HEK293 (cell line): ENCODE data around the gene EPHB3.

Source experiments
- CTCF ChIA-PET: fragments of 350-600 bp; formaldehyde crosslinking; extraction: SDS; loops from one replicate; lab custom pipeline; 2021; ENCODE audit warnings: antibody characterized with exemption; lab: Yijun Ruan, JAX
- POLR2A ChIA-PET: fragments of 300-600 bp; formaldehyde crosslinking; extraction: SDS; loops from one replicate; lab custom pipeline; 2020; ENCODE audit warnings: antibody characterized with exemption, inconsistent platforms; lab: Yijun Ruan, JAX
- H3K27ac ChIP-seq: fragments of 200-500 bp; sonication (Bioruptor generic); 2 replicates; pipeline ENCODE4 v1.5.1; 2014; ENCODE audit warnings: low read depth, low read length, control low read depth, inconsistent platforms; ENCODE audit errors: extremely low read depth
- H3K36me3 ChIP-seq, 2 experiments: fragments of 200-500 bp in 1 of 2; sonication (Bioruptor generic) in 1 of 2; 1 replicate in 1 of 2; 2 replicates in 1 of 2; pipeline ENCODE4 v1.5.1; 2014 to 2017; ENCODE audit warnings: inconsistent platforms in 2 of 2, low read length in 2 of 2; ENCODE audit not compliant: control insufficient read depth in 2 of 2, insufficient read depth in 1 of 2
- H3K4me1 ChIP-seq: fragments of 200-500 bp; sonication (Bioruptor generic); 2 replicates; pipeline ENCODE4 v1.5.1; 2014; ENCODE audit warnings: mild to moderate bottlenecking, low read length, inconsistent platforms; ENCODE audit not compliant: control insufficient read depth, insufficient read depth
- H3K4me3 ChIP-seq: 2 replicates; pipeline ENCODE4 v1.5.1; 2011; ENCODE audit warnings: low read depth, mild to moderate bottlenecking, control low read depth, low read length, moderate library complexity
- H3K9me3 ChIP-seq: fragments of 200-500 bp; sonication (Bioruptor generic); 2 replicates; pipeline ENCODE4 v1.5.1; 2014; ENCODE audit warnings: low read depth, low read length, inconsistent platforms; ENCODE audit not compliant: control insufficient read depth, insufficient read depth
- HOXC10 ChIP-seq: sonication (generic); formaldehyde crosslinking; IDR thresholded peaks from 2 replicates; pipeline ENCODE4 v1.8.1; 2023; ENCODE audit warnings: mild to moderate bottlenecking, missing genetic modification reagents
- IKZF3 ChIP-seq: fragments of 450-650 bp; IDR thresholded peaks from 2 replicates; pipeline ENCODE4 v1.5.0; 2018; ENCODE audit warnings: missing biosample characterization, mild to moderate bottlenecking, missing genetic modification characterization, moderate library complexity
- KLF1 ChIP-seq: fragments of 450-650 bp; formaldehyde crosslinking; IDR thresholded peaks from 2 replicates; pipeline ENCODE4 v1.5.1; 2016; ENCODE audit warnings: missing biosample characterization, missing genetic modification characterization
- KLF10 ChIP-seq: fragments of 450-650 bp; IDR thresholded peaks from 2 replicates; pipeline ENCODE4 v1.5.1; 2018; ENCODE audit warnings: missing biosample characterization, mild to moderate bottlenecking, missing genetic modification characterization
- SP2 ChIP-seq: fragments of 450-650 bp; formaldehyde crosslinking; IDR thresholded peaks from 2 replicates; pipeline ENCODE4 v1.5.1; 2016; ENCODE audit warnings: missing biosample characterization, missing genetic modification characterization
- ZBTB17 ChIP-seq: fragments of 450-650 bp; formaldehyde crosslinking; IDR thresholded peaks from 2 replicates; pipeline ENCODE4 v1.5.1; 2016; ENCODE audit warnings: missing biosample characterization, missing genetic modification characterization
- ZNF16 ChIP-seq: fragments of 450-650 bp; formaldehyde crosslinking; IDR thresholded peaks from 2 replicates; pipeline ENCODE4 v1.5.1; 2016; ENCODE audit warnings: low read depth, missing biosample characterization, missing genetic modification characterization
- ZNF19 ChIP-seq: fragments of 450-650 bp; formaldehyde crosslinking; IDR thresholded peaks from 2 replicates; pipeline ENCODE4; 2016; ENCODE audit warnings: missing biosample characterization, missing genetic modification characterization, low read depth
- ZNF214 ChIP-seq: fragments of 450-650 bp; formaldehyde crosslinking; IDR thresholded peaks from 2 replicates; pipeline ENCODE4 v1.5.1; 2017; ENCODE audit warnings: missing biosample characterization, mild to moderate bottlenecking, missing genetic modification characterization, borderline replicate concordance
- ZNF223 ChIP-seq: fragments of 450-650 bp; formaldehyde crosslinking; IDR thresholded peaks from 2 replicates; pipeline ENCODE4 v1.5.1; 2016; ENCODE audit warnings: missing biosample characterization, missing genetic modification characterization
- ZNF350 ChIP-seq: fragments of 450-650 bp; formaldehyde crosslinking; IDR thresholded peaks from 2 replicates; pipeline ENCODE4 v1.5.0; 2017; ENCODE audit warnings: missing biosample characterization, mild to moderate bottlenecking, missing genetic modification characterization
- ZNF521 ChIP-seq: fragments of 450-650 bp; formaldehyde crosslinking; IDR thresholded peaks from 2 replicates; pipeline ENCODE4 v1.5.1; 2017; ENCODE audit warnings: missing biosample characterization, mild to moderate bottlenecking, missing genetic modification characterization
- ZNF629 ChIP-seq: fragments of 450-650 bp; formaldehyde crosslinking; IDR thresholded peaks from 2 replicates; pipeline ENCODE4 v1.5.1; 2017; ENCODE audit warnings: missing biosample characterization, missing genetic modification characterization
- ZNF660 ChIP-seq: fragments of 450-650 bp; IDR thresholded peaks from 2 replicates; pipeline ENCODE4 v1.5.1; 2018; ENCODE audit warnings: missing biosample characterization, mild to moderate bottlenecking, missing genetic modification characterization
- ZNF670 ChIP-seq: fragments of 450-650 bp; formaldehyde crosslinking; IDR thresholded peaks from 2 replicates; pipeline ENCODE4 v1.5.1; 2016; ENCODE audit warnings: missing biosample characterization, missing genetic modification characterization, low read depth
- ZNF707 ChIP-seq: fragments of 450-650 bp; formaldehyde crosslinking; IDR thresholded peaks from 2 replicates; pipeline ENCODE4 v1.5.1; 2016; ENCODE audit warnings: missing biosample characterization, missing genetic modification characterization
- ZNF76 ChIP-seq: fragments of 450-650 bp; formaldehyde crosslinking; IDR thresholded peaks from 2 replicates; pipeline ENCODE4; 2016; ENCODE audit warnings: low read depth, missing biosample characterization, missing genetic modification characterization, borderline replicate concordance
- TF ChIP-seq, protein P1 (sequence below): fragments of 450-650 bp; formaldehyde crosslinking; conservative IDR thresholded peaks from 2 replicates; pipeline ENCODE4 v1.5.1; 2016; ENCODE audit warnings: low read depth, missing biosample characterization, missing genetic modification characterization
- TF ChIP-seq, protein P2 (sequence below): fragments of 450-650 bp; formaldehyde crosslinking; IDR thresholded peaks from 2 replicates; pipeline ENCODE4 v1.5.1; 2017; ENCODE audit warnings: missing biosample characterization, missing genetic modification characterization
- TF ChIP-seq, protein P3 (sequence below): fragments of 450-650 bp; formaldehyde crosslinking; IDR thresholded peaks from 2 replicates; pipeline ENCODE4 v1.5.1; 2016; ENCODE audit warnings: missing biosample characterization, missing genetic modification characterization
- TF ChIP-seq, protein P4 (sequence below): fragments of 450-650 bp; formaldehyde crosslinking; IDR thresholded peaks from 2 replicates; pipeline ENCODE4 v1.5.1; 2016; ENCODE audit warnings: missing biosample characterization, missing genetic modification characterization
- TF ChIP-seq, protein P5 (sequence below): fragments of 450-650 bp; formaldehyde crosslinking; IDR thresholded peaks from 2 replicates; pipeline ENCODE4 v1.5.1; 2017; ENCODE audit warnings: missing biosample characterization, missing genetic modification characterization
- TF ChIP-seq, protein P6 (sequence below): fragments of 450-650 bp; formaldehyde crosslinking; IDR thresholded peaks from 2 replicates; pipeline ENCODE4 v1.5.1; 2016; ENCODE audit warnings: missing biosample characterization, missing genetic modification characterization

Gene EPHB3

DNA sequence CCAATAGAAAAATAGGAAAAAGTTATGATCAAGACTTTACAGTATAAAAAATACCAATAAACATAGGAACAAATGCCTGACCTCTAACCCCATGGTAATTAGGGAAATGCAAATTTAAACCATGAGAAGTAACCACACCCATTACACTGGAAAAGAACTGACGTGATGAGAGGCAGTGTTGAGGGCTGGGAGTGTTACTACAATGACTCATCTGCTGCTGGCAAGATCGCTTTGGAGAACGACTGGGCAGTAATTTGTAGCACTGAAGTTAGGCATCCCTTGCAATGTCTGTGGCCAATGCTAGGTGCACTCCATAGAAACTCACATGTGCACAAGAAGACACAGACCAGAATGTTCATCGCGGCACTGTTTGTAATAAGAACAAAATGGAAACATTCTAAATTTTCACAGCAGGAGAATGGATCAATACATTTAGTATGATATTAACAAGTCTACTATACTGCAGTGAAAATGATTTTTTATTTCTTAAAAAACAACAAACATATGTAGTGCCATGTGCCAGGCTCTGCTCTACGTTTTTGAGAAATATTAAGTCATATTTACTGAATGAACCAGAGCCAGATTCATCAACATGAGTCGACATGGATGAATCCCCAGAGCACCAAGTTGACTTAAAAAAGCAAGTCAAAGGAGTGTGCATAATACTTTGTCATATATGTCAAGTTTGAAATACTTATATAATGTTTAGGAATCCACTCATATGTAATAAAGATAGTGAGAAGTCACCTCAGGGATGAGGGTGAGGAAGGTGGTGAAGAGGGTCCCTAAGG is 37.6 kb upstream of the EPHB3 start:
- POLR2A ChIA-PET, result no interaction called here
- Histone ChIP-seq H3K9me3 (no peaks in the 10 kb centered on the region), H3K4me1 (no peaks in the 10 kb centered on the region), H3K36me3 (no peaks in the 10 kb centered on the region), H3K4me3 (no peak overlapping the region), H3K27ac (no peak overlapping the region)
- CTCF ChIA-PET, result interaction anchor here (1.9 to 2.6 kb wide), 3 partner anchors 10 to 152 kb away, joined by 8 to 9 read pairs (median 8); no protein-coding TSS in a partner anchor
- TF ChIP-seq ZNF660 (tag by site-specific recombination) (peak; percentile 86), ZNF521 (tag by site-specific recombination) (no peak), ZNF629 (peak; percentile 66; the same call in 1 of the 2 replicates), HOXC10 (CRISPR knock-in tag) (no peak), ZBTB17 (tag by site-specific recombination) (peak; percentile 81), ZNF223 (tag by site-specific recombination) (no peak), KLF1 (tag by site-specific recombination) (peak; percentile 44; the same call in 1 of the 2 replicates), SP2 (tag by site-specific recombination) (no peak), ZNF214 (tag by site-specific recombination) (no peak), ZNF76 (no peak), ZNF350 (no peak), KLF10 (tag by site-specific recombination) (no peak), IKZF3 (tag by site-specific recombination) (peak; percentile 62; the same call in 1 of the 2 replicates), ZNF16 (tag by site-specific recombination) (no peak), ZNF707 (tag by site-specific recombination) (no peak), ZNF670 (tag by site-specific recombination) (no peak), ZNF19 (tag by site-specific recombination) (no peak)
- TF ChIP-seq, protein P1, sequence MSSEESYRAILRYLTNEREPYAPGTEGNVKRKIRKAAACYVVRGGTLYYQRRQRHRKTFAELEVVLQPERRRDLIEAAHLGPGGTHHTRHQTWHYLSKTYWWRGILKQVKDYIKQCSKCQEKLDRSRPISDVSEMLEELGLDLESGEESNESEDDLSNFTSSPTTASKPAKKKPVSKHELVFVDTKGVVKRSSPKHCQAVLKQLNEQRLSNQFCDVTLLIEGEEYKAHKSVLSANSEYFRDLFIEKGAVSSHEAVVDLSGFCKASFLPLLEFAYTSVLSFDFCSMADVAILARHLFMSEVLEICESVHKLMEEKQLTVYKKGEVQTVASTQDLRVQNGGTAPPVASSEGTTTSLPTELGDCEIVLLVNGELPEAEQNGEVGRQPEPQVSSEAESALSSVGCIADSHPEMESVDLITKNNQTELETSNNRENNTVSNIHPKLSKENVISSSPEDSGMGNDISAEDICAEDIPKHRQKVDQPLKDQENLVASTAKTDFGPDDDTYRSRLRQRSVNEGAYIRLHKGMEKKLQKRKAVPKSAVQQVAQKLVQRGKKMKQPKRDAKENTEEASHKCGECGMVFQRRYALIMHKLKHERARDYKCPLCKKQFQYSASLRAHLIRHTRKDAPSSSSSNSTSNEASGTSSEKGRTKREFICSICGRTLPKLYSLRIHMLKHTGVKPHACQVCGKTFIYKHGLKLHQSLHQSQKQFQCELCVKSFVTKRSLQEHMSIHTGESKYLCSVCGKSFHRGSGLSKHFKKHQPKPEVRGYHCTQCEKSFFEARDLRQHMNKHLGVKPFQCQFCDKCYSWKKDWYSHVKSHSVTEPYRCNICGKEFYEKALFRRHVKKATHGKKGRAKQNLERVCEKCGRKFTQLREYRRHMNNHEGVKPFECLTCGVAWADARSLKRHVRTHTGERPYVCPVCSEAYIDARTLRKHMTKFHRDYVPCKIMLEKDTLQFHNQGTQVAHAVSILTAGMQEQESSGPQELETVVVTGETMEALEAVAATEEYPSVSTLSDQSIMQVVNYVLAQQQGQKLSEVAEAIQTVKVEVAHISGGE (tag by site-specific recombination), result no peak
- TF ChIP-seq, protein P2, sequence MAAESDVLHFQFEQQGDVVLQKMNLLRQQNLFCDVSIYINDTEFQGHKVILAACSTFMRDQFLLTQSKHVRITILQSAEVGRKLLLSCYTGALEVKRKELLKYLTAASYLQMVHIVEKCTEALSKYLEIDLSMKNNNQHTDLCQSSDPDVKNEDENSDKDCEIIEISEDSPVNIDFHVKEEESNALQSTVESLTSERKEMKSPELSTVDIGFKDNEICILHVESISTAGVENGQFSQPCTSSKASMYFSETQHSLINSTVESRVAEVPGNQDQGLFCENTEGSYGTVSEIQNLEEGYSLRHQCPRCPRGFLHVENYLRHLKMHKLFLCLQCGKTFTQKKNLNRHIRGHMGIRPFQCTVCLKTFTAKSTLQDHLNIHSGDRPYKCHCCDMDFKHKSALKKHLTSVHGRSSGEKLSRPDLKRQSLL, result no peak
- TF ChIP-seq, protein P3, sequence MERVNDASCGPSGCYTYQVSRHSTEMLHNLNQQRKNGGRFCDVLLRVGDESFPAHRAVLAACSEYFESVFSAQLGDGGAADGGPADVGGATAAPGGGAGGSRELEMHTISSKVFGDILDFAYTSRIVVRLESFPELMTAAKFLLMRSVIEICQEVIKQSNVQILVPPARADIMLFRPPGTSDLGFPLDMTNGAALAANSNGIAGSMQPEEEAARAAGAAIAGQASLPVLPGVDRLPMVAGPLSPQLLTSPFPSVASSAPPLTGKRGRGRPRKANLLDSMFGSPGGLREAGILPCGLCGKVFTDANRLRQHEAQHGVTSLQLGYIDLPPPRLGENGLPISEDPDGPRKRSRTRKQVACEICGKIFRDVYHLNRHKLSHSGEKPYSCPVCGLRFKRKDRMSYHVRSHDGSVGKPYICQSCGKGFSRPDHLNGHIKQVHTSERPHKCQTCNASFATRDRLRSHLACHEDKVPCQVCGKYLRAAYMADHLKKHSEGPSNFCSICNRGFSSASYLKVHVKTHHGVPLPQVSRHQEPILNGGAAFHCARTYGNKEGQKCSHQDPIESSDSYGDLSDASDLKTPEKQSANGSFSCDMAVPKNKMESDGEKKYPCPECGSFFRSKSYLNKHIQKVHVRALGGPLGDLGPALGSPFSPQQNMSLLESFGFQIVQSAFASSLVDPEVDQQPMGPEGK (tag by site-specific recombination), result no peak
- TF ChIP-seq, protein P4, sequence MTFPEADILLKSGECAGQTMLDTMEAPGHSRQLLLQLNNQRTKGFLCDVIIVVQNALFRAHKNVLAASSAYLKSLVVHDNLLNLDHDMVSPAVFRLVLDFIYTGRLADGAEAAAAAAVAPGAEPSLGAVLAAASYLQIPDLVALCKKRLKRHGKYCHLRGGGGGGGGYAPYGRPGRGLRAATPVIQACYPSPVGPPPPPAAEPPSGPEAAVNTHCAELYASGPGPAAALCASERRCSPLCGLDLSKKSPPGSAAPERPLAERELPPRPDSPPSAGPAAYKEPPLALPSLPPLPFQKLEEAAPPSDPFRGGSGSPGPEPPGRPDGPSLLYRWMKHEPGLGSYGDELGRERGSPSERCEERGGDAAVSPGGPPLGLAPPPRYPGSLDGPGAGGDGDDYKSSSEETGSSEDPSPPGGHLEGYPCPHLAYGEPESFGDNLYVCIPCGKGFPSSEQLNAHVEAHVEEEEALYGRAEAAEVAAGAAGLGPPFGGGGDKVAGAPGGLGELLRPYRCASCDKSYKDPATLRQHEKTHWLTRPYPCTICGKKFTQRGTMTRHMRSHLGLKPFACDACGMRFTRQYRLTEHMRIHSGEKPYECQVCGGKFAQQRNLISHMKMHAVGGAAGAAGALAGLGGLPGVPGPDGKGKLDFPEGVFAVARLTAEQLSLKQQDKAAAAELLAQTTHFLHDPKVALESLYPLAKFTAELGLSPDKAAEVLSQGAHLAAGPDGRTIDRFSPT (tag by site-specific recombination), result peak; percentile 79; the same call in 1 of the 2 replicates
- TF ChIP-seq, protein P5, sequence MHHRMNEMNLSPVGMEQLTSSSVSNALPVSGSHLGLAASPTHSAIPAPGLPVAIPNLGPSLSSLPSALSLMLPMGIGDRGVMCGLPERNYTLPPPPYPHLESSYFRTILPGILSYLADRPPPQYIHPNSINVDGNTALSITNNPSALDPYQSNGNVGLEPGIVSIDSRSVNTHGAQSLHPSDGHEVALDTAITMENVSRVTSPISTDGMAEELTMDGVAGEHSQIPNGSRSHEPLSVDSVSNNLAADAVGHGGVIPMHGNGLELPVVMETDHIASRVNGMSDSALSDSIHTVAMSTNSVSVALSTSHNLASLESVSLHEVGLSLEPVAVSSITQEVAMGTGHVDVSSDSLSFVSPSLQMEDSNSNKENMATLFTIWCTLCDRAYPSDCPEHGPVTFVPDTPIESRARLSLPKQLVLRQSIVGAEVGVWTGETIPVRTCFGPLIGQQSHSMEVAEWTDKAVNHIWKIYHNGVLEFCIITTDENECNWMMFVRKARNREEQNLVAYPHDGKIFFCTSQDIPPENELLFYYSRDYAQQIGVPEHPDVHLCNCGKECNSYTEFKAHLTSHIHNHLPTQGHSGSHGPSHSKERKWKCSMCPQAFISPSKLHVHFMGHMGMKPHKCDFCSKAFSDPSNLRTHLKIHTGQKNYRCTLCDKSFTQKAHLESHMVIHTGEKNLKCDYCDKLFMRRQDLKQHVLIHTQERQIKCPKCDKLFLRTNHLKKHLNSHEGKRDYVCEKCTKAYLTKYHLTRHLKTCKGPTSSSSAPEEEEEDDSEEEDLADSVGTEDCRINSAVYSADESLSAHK (tag by site-specific recombination), result peak; percentile 84
- TF ChIP-seq, protein P6, sequence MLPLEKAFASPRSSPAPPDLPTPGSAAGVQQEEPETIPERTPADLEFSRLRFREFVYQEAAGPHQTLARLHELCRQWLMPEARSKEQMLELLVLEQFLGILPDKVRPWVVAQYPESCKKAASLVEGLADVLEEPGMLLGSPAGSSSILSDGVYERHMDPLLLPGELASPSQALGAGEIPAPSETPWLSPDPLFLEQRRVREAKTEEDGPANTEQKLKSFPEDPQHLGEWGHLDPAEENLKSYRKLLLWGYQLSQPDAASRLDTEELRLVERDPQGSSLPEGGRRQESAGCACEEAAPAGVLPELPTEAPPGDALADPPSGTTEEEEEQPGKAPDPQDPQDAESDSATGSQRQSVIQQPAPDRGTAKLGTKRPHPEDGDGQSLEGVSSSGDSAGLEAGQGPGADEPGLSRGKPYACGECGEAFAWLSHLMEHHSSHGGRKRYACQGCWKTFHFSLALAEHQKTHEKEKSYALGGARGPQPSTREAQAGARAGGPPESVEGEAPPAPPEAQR (tag by site-specific recombination), result no peak
